ENCODE results near the gene OR10G2.
"Not testable (repeated sequence)": the region's sequence is repeated elsewhere in the genome, so short reads cannot be mapped to it uniquely, and the experiment has no call there.

The OR10G2 gene

DNA sequence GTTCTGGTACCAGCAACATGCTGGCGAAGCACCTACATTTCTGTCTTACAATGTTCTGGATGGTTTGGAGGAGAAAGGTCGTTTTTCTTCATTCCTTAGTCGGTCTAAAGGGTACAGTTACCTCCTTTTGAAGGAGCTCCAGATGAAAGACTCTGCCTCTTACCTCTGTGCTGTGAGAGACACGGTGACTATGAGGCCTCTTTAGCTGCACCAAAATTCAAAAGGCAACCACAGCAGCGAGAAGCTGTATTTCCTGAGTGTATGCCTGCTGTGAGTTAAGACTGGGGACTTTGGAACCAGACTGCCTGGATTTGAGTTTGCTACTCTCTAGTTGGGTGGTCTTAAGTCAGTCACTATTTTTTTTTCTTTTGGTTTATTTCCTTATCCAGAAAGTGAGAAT, 8.7 kb upstream of the OR10G2 start:
- no peak overlapping the region for H3K4me3 ChIP-seq (ENCODE audit: low read length)
- no peaks in the 10 kb centered on the region for H3K36me3 ChIP-seq (ENCODE audit: insufficient read depth, low read length)
- H3K4me1 ChIP-seq (ENCODE audit: insufficient read depth, low read length), result no peaks in the 10 kb centered on the region
- H3K27me3 ChIP-seq (ENCODE audit: insufficient read depth, low read length), result no peaks in the 10 kb centered on the region
- no peaks in the 10 kb centered on the region for H3K9me3 ChIP-seq (ENCODE audit: low read length)
- H2AFZ ChIP-seq (ENCODE audit: low read depth, low read length), result no peak overlapping the region

DNA sequence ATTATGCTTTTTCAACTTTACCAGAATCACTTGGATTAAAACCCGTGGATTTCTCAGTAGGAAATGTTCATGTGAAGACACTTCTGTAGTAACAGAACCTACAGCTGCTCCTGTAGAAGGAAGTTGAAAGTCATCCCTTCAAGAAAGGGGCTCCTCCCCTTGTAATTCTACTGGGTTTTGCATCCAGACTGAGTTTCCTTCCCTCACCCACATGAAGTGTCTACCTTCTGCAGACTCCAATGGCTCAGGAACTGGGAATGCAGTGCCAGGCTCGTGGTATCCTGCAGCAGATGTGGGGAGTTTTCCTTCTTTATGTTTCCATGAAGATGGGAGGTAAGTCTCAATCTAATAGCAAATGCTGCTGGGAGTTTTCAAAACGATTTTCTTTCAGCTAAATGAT, 7.9 kb upstream of the OR10G2 start:
- H3K36me3 ChIP-seq (ENCODE audit: insufficient read depth, low read length), result no peaks in the 10 kb centered on the region
- H3K9me3 ChIP-seq (ENCODE audit: low read length), result no peaks in the 10 kb centered on the region
- H3K4me1 ChIP-seq (ENCODE audit: insufficient read depth, low read length), result no peaks in the 10 kb centered on the region
- H3K4me3 ChIP-seq (ENCODE audit: low read length), result no peak overlapping the region
- H3K27me3 ChIP-seq (ENCODE audit: insufficient read depth, low read length), result no peaks in the 10 kb centered on the region
- H2AFZ ChIP-seq (ENCODE audit: low read depth, low read length), result no peak overlapping the region

DNA sequence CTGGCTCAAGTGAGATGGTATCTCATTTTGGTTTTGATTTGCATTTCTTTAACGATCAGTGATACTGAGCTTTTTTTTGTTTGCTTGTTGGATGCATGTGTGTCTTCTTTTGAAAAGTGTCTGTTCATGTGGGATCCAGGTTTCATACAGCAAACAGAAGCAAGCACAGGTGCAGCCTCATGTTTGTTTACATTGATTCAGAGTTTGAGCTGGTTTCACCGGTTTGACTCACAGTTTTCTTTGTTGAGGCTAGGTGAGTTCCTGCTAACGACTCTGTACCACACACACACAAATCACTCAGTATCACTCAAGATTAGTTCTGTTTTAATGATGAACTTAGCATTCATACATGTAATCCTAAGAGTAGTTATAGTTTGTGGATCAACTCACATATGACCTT, 3.7 kb downstream of the OR10G2 start:
- H3K27me3 ChIP-seq (ENCODE audit: insufficient read depth, low read length), result no peaks in the 10 kb centered on the region
- H3K9me3 ChIP-seq (ENCODE audit: low read length), result no peaks in the 10 kb centered on the region
- H2AFZ ChIP-seq (ENCODE audit: low read depth, low read length), result no peak overlapping the region
- no peak overlapping the region for H3K4me3 ChIP-seq (ENCODE audit: low read length)
- H3K36me3 ChIP-seq (ENCODE audit: insufficient read depth, low read length), result no peaks in the 10 kb centered on the region
- H3K4me1 ChIP-seq (ENCODE audit: insufficient read depth, low read length), result no peaks in the 10 kb centered on the region

DNA sequence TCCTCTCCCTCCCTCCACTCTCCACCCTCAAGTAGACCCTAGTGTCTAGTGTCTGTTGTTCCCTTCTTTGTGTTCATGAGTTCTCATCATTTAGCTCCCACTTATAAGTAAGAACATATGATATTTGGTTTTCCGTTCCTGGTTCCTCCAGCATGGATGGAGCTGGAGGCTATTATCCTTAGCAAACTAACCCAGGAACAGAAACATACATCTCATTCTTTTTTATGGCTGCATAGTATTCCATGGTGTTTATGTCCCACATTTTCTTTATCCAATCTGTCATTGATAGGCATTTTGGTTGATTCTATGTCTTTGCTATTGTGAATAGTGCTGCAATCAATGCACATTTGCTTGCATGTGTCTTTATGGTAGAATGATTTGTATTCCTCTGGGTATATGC, 4.2 kb downstream of the OR10G2 start:
- not testable (repeated sequence) for H3K36me3 ChIP-seq (ENCODE audit: insufficient read depth, low read length); H3K4me1 ChIP-seq (ENCODE audit: insufficient read depth, low read length); H3K4me3 ChIP-seq (ENCODE audit: low read length); H3K27me3 ChIP-seq (ENCODE audit: insufficient read depth, low read length); H2AFZ ChIP-seq (ENCODE audit: low read depth, low read length); H3K9me3 ChIP-seq (ENCODE audit: low read length)

DNA sequence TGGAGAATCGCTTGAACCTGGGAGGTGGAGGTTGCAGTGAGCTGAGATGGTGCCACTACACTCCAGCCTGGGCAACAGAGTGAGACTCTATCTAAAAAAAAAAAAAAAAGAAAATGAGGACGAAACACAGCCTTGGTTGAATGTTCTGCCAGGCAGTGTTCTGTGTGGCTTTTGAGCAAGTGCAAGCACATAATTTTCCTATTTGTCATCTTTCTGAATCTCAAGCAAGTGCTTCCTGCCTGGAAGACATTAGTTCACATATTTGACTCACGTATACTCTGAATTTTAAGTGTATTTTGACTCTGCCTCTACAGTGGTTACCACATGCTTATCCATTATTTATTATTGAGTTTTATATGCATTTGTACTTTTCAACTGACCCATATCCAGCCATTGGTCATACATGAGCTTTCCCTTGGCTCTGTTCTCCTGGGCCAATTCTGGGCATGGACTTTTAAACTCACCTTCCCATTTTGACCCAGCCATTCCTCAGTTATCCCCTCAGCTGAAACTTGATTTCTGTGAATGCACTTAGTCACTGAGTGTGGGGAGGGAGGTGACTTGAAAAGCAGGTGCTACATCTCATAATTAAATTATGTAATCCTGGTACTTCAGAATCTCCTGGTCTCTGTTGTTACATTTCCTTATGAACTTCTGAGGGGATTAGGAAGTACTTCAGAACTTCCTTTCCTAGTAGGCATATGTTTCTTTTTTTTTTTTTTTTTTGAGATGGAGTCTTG, 8.1 kb downstream of the OR10G2 start:
- H3K4me3 ChIP-seq (ENCODE audit: low read length), result no peak overlapping the region
- H3K4me1 ChIP-seq (ENCODE audit: insufficient read depth, low read length), result no peaks in the 10 kb centered on the region
- no peak overlapping the region for H2AFZ ChIP-seq (ENCODE audit: low read depth, low read length)
- no peaks in the 10 kb centered on the region for H3K36me3 ChIP-seq (ENCODE audit: insufficient read depth, low read length)
- H3K27me3 ChIP-seq (ENCODE audit: insufficient read depth, low read length), result no peaks in the 10 kb centered on the region
- H3K9me3 ChIP-seq (ENCODE audit: low read length), result no peaks in the 10 kb centered on the region

DNA sequence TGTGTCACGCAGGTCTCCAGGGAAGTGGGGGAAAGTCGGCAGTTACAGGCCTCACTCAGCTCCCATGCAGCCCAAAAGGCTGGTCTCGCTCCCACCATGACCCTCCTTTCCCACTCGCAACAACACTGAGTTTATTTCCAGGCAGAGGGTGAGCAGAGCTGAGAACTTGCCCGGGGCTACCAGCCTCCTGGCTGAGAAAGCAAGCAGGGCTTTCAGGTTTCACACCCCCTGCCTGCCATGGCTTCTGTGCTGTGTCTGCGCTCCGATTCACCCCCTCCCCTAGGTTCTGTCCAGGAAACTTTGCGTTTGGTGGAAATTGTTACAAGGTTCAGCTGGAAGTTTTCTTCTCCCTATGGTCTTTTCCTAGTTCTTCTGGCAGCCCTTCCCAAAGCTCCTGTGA, 17.1 kb downstream of the OR10G2 start:
- Histone ChIP-seq H3K4me1 (ENCODE audit: insufficient read depth, low read length) (no peaks in the 10 kb centered on the region), H3K36me3 (ENCODE audit: insufficient read depth, low read length) (no peaks in the 10 kb centered on the region), H3K9me3 (ENCODE audit: low read length) (no peaks in the 10 kb centered on the region), H2AFZ (ENCODE audit: low read depth, low read length) (no peak overlapping the region), H3K27me3 (ENCODE audit: insufficient read depth, low read length) (peaks cover 4% of the 10 kb centered on the region), H3K4me3 (ENCODE audit: low read length) (no peak overlapping the region)

DNA sequence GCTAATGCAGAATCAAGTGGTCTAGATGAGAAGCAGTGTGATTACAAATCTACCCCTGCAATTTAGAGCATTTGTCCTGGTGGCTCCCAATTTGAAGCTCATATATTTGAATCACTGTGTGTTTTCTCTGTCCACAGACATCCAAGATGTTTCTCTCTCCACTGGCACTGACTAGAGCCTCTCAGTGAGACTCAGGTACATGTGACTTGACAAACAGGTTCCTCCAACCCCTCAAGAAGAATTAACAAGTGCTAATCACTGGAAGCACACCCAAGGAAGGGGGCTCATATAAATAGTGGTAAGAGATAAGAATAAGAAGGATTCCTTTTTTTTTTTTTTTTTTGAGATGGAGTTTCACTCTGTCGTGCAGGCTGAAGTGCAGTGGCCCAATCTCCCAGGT, 20.5 kb downstream of the OR10G2 start:
- peaks cover 5% of the 10 kb centered on the region for H3K27me3 ChIP-seq (ENCODE audit: insufficient read depth, low read length)
- H2AFZ ChIP-seq (ENCODE audit: low read depth, low read length), result no peak overlapping the region
- H3K9me3 ChIP-seq (ENCODE audit: low read length), result no peaks in the 10 kb centered on the region
- no peaks in the 10 kb centered on the region for H3K4me1 ChIP-seq (ENCODE audit: insufficient read depth, low read length)
- no peaks in the 10 kb centered on the region for H3K36me3 ChIP-seq (ENCODE audit: insufficient read depth, low read length)
- no peak overlapping the region for H3K4me3 ChIP-seq (ENCODE audit: low read length)

DNA sequence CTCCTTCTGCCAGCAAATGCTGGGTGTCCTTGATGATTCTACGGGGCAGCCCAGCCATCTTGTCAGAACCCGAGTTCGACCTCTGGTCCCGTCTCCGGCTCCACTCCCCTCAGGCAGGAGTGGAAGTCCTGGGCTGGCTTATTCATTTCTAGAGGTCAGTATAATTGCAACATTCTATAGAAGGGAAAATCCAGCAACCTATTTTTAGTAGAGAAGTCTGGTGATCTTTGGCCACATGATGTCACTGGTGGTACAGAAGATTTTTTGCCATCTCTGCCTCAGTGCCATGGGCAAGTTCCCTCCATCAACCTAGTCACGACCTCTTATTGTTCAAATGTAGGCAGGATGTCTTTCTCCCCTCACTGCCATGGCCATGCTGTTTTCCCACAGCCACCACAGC, 22.4 kb downstream of the OR10G2 start:
- Histone ChIP-seq H3K4me3 (ENCODE audit: low read length) (no peak overlapping the region), H3K36me3 (ENCODE audit: insufficient read depth, low read length) (no peaks in the 10 kb centered on the region), H2AFZ (ENCODE audit: low read depth, low read length) (no peak overlapping the region), H3K27me3 (ENCODE audit: insufficient read depth, low read length) (peaks cover 5% of the 10 kb centered on the region), H3K4me1 (ENCODE audit: insufficient read depth, low read length) (no peaks in the 10 kb centered on the region), H3K9me3 (ENCODE audit: low read length) (no peaks in the 10 kb centered on the region)

DNA sequence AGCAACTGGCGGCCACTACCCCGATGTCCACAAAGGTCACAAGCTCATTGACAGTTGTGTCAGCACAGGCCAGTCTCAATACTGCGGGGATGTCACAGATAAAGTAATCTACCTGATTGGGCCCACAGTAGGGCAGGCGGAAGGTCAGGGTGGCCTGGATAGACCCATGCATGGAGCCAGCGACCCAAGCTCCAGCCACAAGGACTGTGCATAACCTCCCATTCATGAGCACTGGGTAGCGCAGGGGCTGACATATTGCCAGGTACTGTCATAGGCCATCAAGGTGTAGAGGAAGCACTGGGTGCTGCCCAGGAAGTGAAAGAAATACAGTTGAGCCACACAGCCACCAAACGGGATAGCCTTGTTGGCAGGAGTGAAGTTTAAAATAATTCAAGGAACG, 32.6 kb downstream of the OR10G2 start:
- H3K4me3 ChIP-seq (ENCODE audit: low read length); H3K27me3 ChIP-seq (ENCODE audit: insufficient read depth, low read length); H3K9me3 ChIP-seq (ENCODE audit: low read length); H3K4me1 ChIP-seq (ENCODE audit: insufficient read depth, low read length); H3K36me3 ChIP-seq (ENCODE audit: insufficient read depth, low read length); H2AFZ ChIP-seq (ENCODE audit: low read depth, low read length): not testable (repeated sequence)

DNA sequence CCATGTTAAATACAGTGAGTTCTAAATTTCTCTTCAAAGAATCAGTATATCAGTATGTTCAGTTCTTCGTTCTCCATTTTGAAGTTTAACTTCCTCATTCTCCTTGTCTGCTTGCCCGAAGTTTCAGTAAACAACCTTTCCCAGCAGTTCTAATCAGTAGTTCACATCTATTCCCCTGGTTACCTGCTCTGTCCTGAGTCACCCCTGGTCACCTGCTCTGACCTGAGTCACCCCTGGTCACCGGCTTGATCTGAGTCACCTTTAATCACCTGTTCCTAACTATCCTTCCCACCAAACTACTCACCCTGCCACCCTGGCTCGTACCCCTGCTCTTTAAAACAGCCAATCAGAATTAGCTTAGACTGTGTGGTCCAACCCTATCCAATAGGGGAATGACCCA, 45.4 kb downstream of the OR10G2 start:
- Histone ChIP-seq H3K27me3 (ENCODE audit: insufficient read depth, low read length) (no peaks in the 10 kb centered on the region), H3K9me3 (ENCODE audit: low read length) (peaks cover 3% of the 10 kb centered on the region), H2AFZ (ENCODE audit: low read depth, low read length) (no peak overlapping the region), H3K4me1 (ENCODE audit: insufficient read depth, low read length) (no peaks in the 10 kb centered on the region), H3K36me3 (ENCODE audit: insufficient read depth, low read length) (no peaks in the 10 kb centered on the region), H3K4me3 (ENCODE audit: low read length) (no peak overlapping the region)

Data from neuron (in vitro differentiated cells).